GM23338 (cell line): ENCODE measurements around the gene BPIFB2. TPM values are rescaled to one million over a fixed set of nuclear protein-coding genes. Genes with fewer than 3 reads are reported as not detected.

Source experiments
- ATAC-seq: fragments of 200-7000 bp; cut with Tn5 transposase; 3 replicates; pipeline ENCODE4 v1.9.1; 2020
- DNase-seq: peaks from one replicate; pipeline ENCODE4 v3.0.0-alpha.2; 2015; ENCODE audit warnings: low spot score
- H2AFZ ChIP-seq: fragments of 200-600 bp; sonication (generic); 2 replicates; pipeline ENCODE4 v1.8.0; 2016; ENCODE audit warnings: antibody characterized with exemption, mild to moderate bottlenecking, moderate library complexity
- H3F3A ChIP-seq: fragments of 200-600 bp; sonication (generic); replicated peaks from 2 replicates; pipeline ENCODE4 v1.8.0; 2017; ENCODE audit warnings: antibody characterized with exemption, mixed run types, low read depth
- H3K27ac ChIP-seq: fragments of 200-600 bp; sonication (generic); 2 replicates; pipeline ENCODE4 v1.6.1; 2016; ENCODE audit warnings: low read depth
- H3K27me3 ChIP-seq: fragments of 200-600 bp; sonication (generic); 2 replicates; pipeline ENCODE4 v1.8.0; 2016; ENCODE audit warnings: mild to moderate bottlenecking, mixed run types, moderate library complexity; ENCODE audit not compliant: insufficient read depth
- H3K36me3 ChIP-seq: fragments of 200-600 bp; sonication (generic); 2 replicates; pipeline ENCODE4 v1.8.0; 2016; ENCODE audit warnings: mild to moderate bottlenecking; ENCODE audit not compliant: insufficient read depth
- H3K4me1 ChIP-seq: fragments of 200-600 bp; sonication (generic); 2 replicates; pipeline ENCODE4 v1.8.0; 2016; ENCODE audit warnings: mild to moderate bottlenecking, moderate library complexity; ENCODE audit not compliant: insufficient read depth
- H3K4me2 ChIP-seq: fragments of 200-600 bp; sonication (generic); 2 replicates; pipeline ENCODE4 v1.7.1; 2017; ENCODE audit warnings: mixed run types
- H3K4me3 ChIP-seq: fragments of 200-600 bp; sonication (generic); 2 replicates; pipeline ENCODE4 v1.6.1; 2016; ENCODE audit warnings: mixed run types
- H3K79me2 ChIP-seq: fragments of 200-600 bp; sonication (generic); replicated peaks from 2 replicates; pipeline ENCODE4 v1.8.0; 2017; ENCODE audit warnings: mild to moderate bottlenecking; ENCODE audit not compliant: insufficient read depth
- H3K9me2 ChIP-seq: fragments of 200-600 bp; sonication (generic); 2 replicates; pipeline ENCODE4 v1.8.0; 2017; ENCODE audit not compliant: insufficient read depth
- H4K20me1 ChIP-seq: fragments of 200-600 bp; sonication (generic); replicated peaks from 2 replicates; pipeline ENCODE4 v1.8.0; 2017; ENCODE audit warnings: mild to moderate bottlenecking; ENCODE audit not compliant: insufficient read depth
- H3K27ac Mint-ChIP-seq: 2 replicates; pipeline ENCODE4 v1.8.0; 2020; ENCODE audit warnings: inconsistent platforms, mild to moderate bottlenecking, moderate library complexity, mixed read lengths
- H3K27me3 Mint-ChIP-seq: 3 replicates; pipeline ENCODE4 v1.8.0; 2022; ENCODE audit warnings: low read depth, mild to moderate bottlenecking, moderate library complexity, mixed read lengths, inconsistent platforms; ENCODE audit not compliant: insufficient read depth, poor library complexity
- H3K36me3 Mint-ChIP-seq: 3 replicates; pipeline ENCODE4 v1.8.0; 2021; ENCODE audit warnings: low read depth, mild to moderate bottlenecking, inconsistent platforms, moderate library complexity, mixed read lengths
- H3K4me1 Mint-ChIP-seq: 3 replicates; pipeline ENCODE4 v1.8.0; 2020; ENCODE audit warnings: mild to moderate bottlenecking, inconsistent platforms, mixed read lengths
- H3K4me3 Mint-ChIP-seq: 3 replicates; pipeline ENCODE4 v1.8.0; 2021; ENCODE audit warnings: moderate library complexity, mild to moderate bottlenecking, inconsistent platforms, mixed read lengths
- H3K9me3 Mint-ChIP-seq: 3 replicates; pipeline ENCODE4 v1.8.0; 2020; ENCODE audit warnings: moderate library complexity, mild to moderate bottlenecking, inconsistent platforms, mixed read lengths
- EZH2phosphoT487 ChIP-seq: fragments of 200-600 bp; sonication (generic); IDR thresholded peaks from one replicate; pipeline ENCODE4 v1.8.1; 2018; ENCODE audit warnings: antibody characterized with exemption; ENCODE audit not compliant: unreplicated experiment
- JUNB ChIP-seq: IDR thresholded peaks from one replicate; pipeline ENCODE4 v1.6.1; 2016; ENCODE audit warnings: antibody characterized with exemption; ENCODE audit not compliant: unreplicated experiment
- NANOG ChIP-seq: IDR thresholded peaks from 2 replicates; pipeline ENCODE4 v1.6.1; 2016; ENCODE audit warnings: antibody characterized with exemption, borderline replicate concordance
- POLR2AphosphoS5 ChIP-seq: IDR thresholded peaks from 2 replicates; pipeline ENCODE4 v1.6.1; 2016; ENCODE audit warnings: antibody characterized with exemption, low read depth
- REST ChIP-seq: IDR thresholded peaks from one replicate; pipeline ENCODE4 v1.6.1; 2018; ENCODE audit warnings: antibody characterized with exemption; ENCODE audit not compliant: unreplicated experiment
- STAT1 ChIP-seq: IDR thresholded peaks from one replicate; pipeline ENCODE4 v1.6.1; 2016; ENCODE audit warnings: antibody characterized with exemption; ENCODE audit not compliant: unreplicated experiment
- ZNF114 ChIP-seq: fragments of 250-450 bp; sonication (Bioruptor Pico); IDR thresholded peaks from 2 replicates; pipeline ENCODE4 v1.5.0; 2020; ENCODE audit warnings: mild to moderate bottlenecking, moderate library complexity
- polyA plus RNA-seq: library from polyadenylated mRNA; unstranded; fragments of >200 nt; fragmentation: Nextera tagmentation; extraction: Ambion mirVana; gene quantifications from 2 replicates; pipeline ENCODE4 v1.2.1, GENCODE V29; 2016
- total RNA-seq: library from RNA; depleted of rRNA; stranded (reverse); fragments of >200 nt; shearing (Covaris generic); gene quantifications from 2 replicates; pipeline ENCODE4 v1.2.3, GENCODE V29; 2014

The BPIFB2 gene
- total and polyA plus RNA-seq, 2 experiments from 2014 or later: not detected

GRCh38 chr20:32989507-32990283, 17.8 kb upstream of the BPIFB2 start:
- Mint-ChIP-seq H3K4me3 (no peak overlapping the region), H3K36me3 (no peaks in the 10 kb centered on the region), H3K4me1 (no peaks in the 10 kb centered on the region; the same call in 2 of the 3 replicates), H3K27me3 (peaks cover 5% of the 10 kb centered on the region), H3K9me3 (no peaks in the 10 kb centered on the region; the same call in 2 of the 3 replicates), H3K27ac (no peak overlapping the region)
- no peak overlapping the region for H3K4me2 ChIP-seq
- no peak overlapping the region for H3K4me3 ChIP-seq
- H2AFZ ChIP-seq: no peak overlapping the region
- ATAC-seq: no peak
- no peaks in the 10 kb centered on the region for H3K36me3 ChIP-seq
- no peaks in the 10 kb centered on the region for H3F3A ChIP-seq
- H3K79me2 ChIP-seq: no peaks in the 10 kb centered on the region
- DNase-seq: no peak
- no peaks in the 10 kb centered on the region for H3K27me3 ChIP-seq
- no peaks in the 10 kb centered on the region for H4K20me1 ChIP-seq
- no peak overlapping the region for H3K27ac ChIP-seq
- no peaks in the 10 kb centered on the region for H3K4me1 ChIP-seq
- H3K9me2 ChIP-seq: no peaks in the 10 kb centered on the region
- TF ChIP-seq EZH2phosphoT487: no peak
- no peak for TF ChIP-seq STAT1

GRCh38 chr20:32990426-32990825, 17.1 kb upstream of the BPIFB2 start:
- H3K36me3 ChIP-seq: no peaks in the 10 kb centered on the region
- no peaks in the 10 kb centered on the region for H3K27me3 ChIP-seq
- no peaks in the 10 kb centered on the region for H3K9me2 ChIP-seq
- H2AFZ ChIP-seq: no peak overlapping the region
- Mint-ChIP-seq H3K4me1 (no peaks in the 10 kb centered on the region; the same call in 2 of the 3 replicates), H3K9me3 (no peaks in the 10 kb centered on the region; the same call in 2 of the 3 replicates), H3K27ac (no peak overlapping the region), H3K4me3 (no peak overlapping the region), H3K27me3 (peaks cover 5% of the 10 kb centered on the region), H3K36me3 (no peaks in the 10 kb centered on the region)
- H3K4me3 ChIP-seq: no peak overlapping the region
- H3F3A ChIP-seq: no peaks in the 10 kb centered on the region
- no peak overlapping the region for H3K27ac ChIP-seq
- 0 out of 2 replicates have a peak, but pooled peaks cover 2% of the 10 kb centered on the region for H4K20me1 ChIP-seq
- no peak for TF ChIP-seq EZH2phosphoT487
- no peak for TF ChIP-seq ZNF114 (CRISPR knock-in tag)
- no peak for TF ChIP-seq JUNB
- TF ChIP-seq REST: no peak
- TF ChIP-seq STAT1: no peak
- no peak for TF ChIP-seq NANOG
- TF ChIP-seq POLR2AphosphoS5: no peak
- H3K4me1 ChIP-seq: no peaks in the 10 kb centered on the region
- no peak overlapping the region for H3K4me2 ChIP-seq
- H3K79me2 ChIP-seq: no peaks in the 10 kb centered on the region
- no peak for DNase-seq
- ATAC-seq: no peak
